Mesangial cell (primary cell): ENCODE data around the gene GSS. TPM values are rescaled to one million over a fixed set of nuclear protein-coding genes. Genes with fewer than 3 reads are reported as not detected.

ENCODE experiments used
- total RNA-seq: library from RNA; depleted of rRNA; stranded (reverse); fragments of >200 nt; gene quantifications from 2 replicates; pipeline ENCODE4 v1.2.3, GENCODE V29; 2015

Gene GSS
- 64.4 and 71.9 TPM in 2 replicates for total RNA-seq

GRCh38 chr20:34955231-34956040 is at the start of gene GSS, which contains the start of gene MYH7B:
Gene GSS, minus strand, starts transcription at chr20:34955806. Its CDS starts 3,954 bp downstream, at chr20:34951852.
Gene MYH7B, plus strand, starts transcription at chr20:34955868. Its CDS starts 22,138 bp downstream, at chr20:34978006.

Other genes with a start within 250 kb of the GSS start
- gene NCOA6, start 130.2 kb downstream of the GSS start, total RNA-seq, result 9.9 and 12.7 TPM in 2 replicates
- 5.9 and 17.6 TPM in 2 replicates for gene GGT7, start 83.0 kb downstream of the GSS start, total RNA-seq
- 35.4 and 71.7 TPM in 2 replicates for gene ACSS2, start 79.2 kb downstream of the GSS start, total RNA-seq
- gene MYH7B, start 62 bp upstream of the GSS start, total RNA-seq, result under 0.01 and 0.76 TPM in 2 replicates
- gene TRPC4AP, start 137.0 kb upstream of the GSS start, total RNA-seq, result 88.5 and 94.4 TPM in 2 replicates
- 37.5 and 60.3 TPM in 2 replicates for gene EDEM2, start 191.5 kb upstream of the GSS start, total RNA-seq
- 92.4 and 93.2 TPM in 2 replicates for gene PROCR, start 216.3 kb upstream of the GSS start, total RNA-seq